ENCODE measurements around the gene ELMO1.

GRCh38 chr7:36928718-36929117, 519.9 kb downstream of the ELMO1 start:
- TF ChIP-seq CTBP1 (IDR thresholded peaks at IDR 0.05; ENCODE audit: borderline replicate concordance) (no peak), FOXM1 (IDR thresholded peaks at IDR 0.05; ENCODE audit: borderline replicate concordance) (no peak), SUZ12 (IDR thresholded peaks at IDR 0.05) (no peak)
